HT1080 (cell line): ENCODE data around the gene PTPRCAP. TPM values are rescaled to one million over a fixed set of nuclear protein-coding genes. Genes with fewer than 3 reads are reported as not detected.
"Not testable (repeated sequence)": the region's sequence is repeated elsewhere in the genome, so short reads cannot be mapped to it uniquely, and the experiment has no call there.

Experiments
- DNase-seq: peaks from one replicate; pipeline ENCODE4 v3.0.0-alpha.2; 2015; ENCODE audit warnings: low read depth
- total RNA-seq: library from RNA; depleted of rRNA; stranded (reverse); fragments of >200 nt; shearing (Covaris generic); gene quantifications from 2 replicates; pipeline ENCODE4 v1.2.3, GENCODE V29; 2014

The PTPRCAP gene
- total RNA-seq, 1 experiment from 2014 or later: not detected

- DNase-seq: not testable (repeated sequence)
Measured at GRCh38 chr11:67465530-67465929, 28.0 kb upstream of the PTPRCAP start.

GRCh38 chr11:67465189-67465510 is 27.7 kb upstream of the PTPRCAP start:
- no peak for DNase-seq

DNA sequence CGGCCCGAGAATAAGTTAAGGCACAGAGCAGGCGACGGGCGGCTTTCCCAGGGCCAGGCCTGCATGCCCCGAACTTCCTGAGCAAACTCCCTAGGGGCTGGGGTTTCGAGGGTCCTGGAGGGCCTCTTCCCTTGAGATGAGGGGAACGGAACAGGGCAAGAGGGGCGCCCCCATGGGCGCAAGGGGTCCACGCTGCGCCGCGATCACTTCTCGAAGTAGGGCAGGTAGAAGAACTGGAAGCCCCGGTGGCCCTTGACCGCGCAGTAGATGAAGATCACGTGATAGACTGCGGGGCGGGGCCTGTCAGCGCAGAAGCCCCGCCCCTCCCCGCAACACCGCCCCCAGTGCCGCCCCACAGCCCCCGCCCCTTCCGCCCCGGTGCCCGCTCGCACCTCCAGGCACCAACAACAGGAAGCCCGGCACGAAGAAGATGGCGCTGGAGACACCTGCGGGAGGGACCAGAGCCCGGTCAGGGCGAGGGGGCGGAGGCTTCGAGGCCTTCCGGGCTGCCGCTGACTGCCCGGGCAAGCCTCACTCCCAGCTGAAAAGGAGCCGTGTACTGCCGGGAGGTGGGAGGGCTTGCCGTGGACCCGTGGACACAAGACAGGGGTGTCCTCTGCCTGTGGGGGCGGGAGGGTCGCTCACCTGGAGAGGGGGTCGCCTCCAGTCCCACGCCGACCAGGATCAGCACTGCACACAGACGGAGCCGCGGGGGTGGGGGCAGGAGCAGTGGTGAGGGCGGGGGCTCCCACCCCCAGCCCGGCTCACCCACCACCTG is 27.1 kb upstream of the PTPRCAP start:
- DNase-seq: no peak

- DNase-seq: peak; percentile 77
Measured at GRCh38 chr11:67463680-67464410, 26.4 kb upstream of the PTPRCAP start.

- no peak for DNase-seq
Measured at GRCh38 chr11:67463186-67463585, 25.7 kb upstream of the PTPRCAP start.

DNA sequence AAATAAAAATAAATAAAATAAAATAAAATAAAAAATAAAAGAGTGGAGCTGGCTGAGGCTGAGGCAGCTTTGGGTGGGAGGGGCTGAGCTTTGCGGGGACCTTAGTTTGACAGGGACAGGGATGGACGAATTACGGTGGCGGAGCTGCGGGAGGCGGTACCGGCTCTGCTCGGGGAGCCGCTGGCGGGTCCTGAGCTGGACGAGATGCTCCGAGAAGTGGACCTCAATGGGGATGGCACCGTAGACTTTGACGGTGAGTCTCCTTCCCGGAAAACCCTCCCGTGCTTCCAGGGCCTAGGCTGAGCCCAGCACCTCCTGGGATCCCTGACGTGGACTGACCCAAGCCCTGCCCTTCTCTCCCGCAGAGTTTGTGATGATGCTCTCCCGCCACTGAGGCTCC is 20.8 kb upstream of the PTPRCAP start:
- no peak for DNase-seq

GRCh38 chr11:67457453-67457852 is 20.0 kb upstream of the PTPRCAP start:
- no peak for DNase-seq

GRCh38 chr11:67456068-67456705 is 18.7 kb upstream of the PTPRCAP start:
- no peak for DNase-seq

DNA sequence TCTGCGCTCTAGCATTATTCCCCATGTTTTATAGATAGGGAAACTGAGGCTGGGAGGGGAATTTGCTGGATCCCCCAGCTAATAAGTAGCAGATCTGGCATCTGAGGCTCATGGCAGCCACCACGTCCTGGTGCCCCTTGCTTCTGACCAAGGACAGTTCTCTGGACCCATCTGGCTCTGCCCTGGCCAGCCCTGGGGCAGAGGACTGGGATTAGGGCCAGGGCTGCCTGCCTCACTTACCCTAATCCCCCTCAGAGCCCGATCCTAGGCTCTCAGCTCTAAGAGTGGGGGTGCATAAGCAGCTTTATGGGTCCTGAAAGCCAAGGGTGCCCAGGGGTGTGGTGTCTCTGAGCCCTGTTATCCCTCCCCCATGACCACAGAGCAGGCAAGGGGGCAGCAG is 17.6 kb upstream of the PTPRCAP start, which contains the start of gene CABP4:
TSS of gene CABP4 (plus strand) at position 301 of the 400 bp plus-strand sequence. CDS start at position 371, 70 bp downstream.
- no peak for DNase-seq

DNA sequence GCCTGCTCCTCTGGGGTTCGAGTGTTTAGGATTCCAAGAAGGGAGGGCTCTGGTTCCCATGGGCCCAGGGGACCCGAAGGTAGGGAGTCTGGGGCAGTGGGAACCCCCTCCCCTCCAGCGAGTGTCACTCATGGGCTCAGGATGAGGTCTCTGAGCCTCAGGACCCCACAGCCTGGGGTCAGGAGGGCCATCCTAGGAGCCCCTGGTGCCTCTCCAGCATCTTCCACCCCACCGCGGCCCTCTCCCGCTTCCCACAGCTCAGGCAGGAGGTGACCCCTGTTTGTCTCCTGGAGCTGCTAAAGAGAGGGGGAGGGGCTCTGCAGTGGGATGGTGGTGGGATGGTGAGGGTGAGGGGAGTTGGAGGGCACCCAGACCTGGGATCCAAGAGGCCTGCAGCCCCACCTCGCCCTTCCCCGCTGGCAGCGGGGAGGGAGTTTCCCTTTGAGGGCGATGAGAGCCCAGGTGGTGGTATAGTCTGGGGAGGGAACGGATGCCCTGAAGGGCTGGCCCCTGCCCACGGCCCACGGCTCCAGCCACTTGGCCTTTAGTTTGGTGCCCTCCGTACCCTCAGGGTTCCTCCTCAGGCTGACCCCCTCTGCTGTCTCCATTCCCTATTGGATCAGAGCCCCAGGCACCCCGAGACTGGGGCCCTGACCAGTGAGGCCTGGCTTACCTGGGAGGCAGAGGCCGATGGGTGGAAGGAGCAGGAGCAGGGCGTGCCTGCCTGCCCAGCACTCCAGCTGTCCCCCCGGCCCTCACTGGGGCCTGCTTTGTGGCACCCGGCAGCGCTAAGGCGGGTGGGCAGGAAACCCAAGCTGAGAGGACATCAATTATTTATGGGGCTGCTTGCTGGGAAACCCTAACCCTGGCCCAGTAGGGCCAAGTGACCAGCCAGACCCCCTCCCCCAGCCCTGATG is 16.6 kb upstream of the PTPRCAP start:
- DNase-seq: no peak

GRCh38 chr11:67452141-67452952 is 14.9 kb upstream of the PTPRCAP start, which contains the start of gene GPR152:
TSS of gene GPR152 (minus strand) at chr11:67452729. CDS start at chr11:67452724, 5 bp downstream.
- no peak for DNase-seq

- DNase-seq: no peak
Measured at GRCh38 chr11:67451658-67451976, 14.1 kb upstream of the PTPRCAP start.

DNA sequence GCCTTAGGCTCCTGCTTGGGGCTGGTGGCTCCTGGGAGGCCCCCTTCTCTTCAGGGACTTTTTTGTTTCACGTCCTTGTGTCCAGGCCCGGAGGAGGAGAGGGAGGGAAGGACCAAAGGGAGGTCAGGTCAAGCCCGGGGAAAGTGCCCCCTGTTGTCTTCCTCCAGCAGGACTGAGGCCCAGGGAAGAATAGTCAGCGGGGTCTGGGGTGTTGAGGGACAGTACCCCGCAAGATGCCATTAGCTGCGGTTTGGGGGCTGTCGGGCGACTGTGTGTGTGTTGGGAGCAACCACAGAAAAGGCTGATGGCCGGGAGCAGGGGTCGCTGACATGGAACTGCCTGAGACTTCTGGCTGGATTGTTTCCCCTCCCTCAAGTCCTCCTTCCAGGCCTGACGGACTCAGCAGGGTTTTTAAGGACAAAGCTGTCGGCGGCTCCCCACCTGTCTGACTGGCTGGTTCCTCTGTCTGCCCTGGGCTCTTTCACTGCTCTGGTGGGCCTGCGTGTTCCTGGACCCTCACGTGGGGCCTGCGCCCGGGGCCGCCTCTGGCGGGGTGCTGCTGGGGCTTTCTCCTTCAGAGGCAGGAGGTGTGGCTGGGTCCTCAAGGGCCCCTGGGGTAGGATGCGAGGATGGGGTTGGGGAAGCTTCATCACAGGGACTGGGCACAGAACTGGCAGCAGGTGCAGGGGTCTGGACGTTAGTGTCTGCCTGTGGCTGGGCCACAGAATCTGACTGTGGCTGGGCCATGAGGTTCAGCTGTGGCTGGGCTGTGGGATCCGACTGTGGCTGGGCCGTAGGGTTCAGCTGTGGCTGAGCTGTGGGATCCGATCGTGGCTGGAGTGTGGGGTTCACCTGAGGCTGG is 13.5 kb upstream of the PTPRCAP start:
- DNase-seq: no peak

- DNase-seq: no peak
Measured at GRCh38 chr11:67449116-67449844, 11.8 kb upstream of the PTPRCAP start.

DNA sequence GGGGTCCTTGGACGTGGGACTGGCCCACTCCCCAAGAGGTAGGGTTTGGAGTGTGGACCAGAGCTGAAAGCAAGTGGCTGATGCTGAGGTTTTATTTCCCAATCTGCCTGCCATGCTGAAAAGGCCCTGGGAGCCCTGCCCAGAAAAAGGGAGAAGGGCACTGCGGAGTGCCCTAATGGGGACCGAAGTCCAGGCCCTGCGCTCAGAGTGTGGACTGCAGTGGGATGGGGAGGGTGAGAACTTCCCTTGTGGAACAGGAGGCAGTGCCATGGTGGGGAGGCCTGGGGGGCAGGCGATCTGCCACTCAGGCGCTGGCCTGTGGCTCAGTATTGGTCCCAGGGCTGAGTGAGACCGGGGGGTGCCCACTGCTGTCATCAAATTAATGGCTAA is 10.7 kb upstream of the PTPRCAP start:
- DNase-seq: no peak

DNA sequence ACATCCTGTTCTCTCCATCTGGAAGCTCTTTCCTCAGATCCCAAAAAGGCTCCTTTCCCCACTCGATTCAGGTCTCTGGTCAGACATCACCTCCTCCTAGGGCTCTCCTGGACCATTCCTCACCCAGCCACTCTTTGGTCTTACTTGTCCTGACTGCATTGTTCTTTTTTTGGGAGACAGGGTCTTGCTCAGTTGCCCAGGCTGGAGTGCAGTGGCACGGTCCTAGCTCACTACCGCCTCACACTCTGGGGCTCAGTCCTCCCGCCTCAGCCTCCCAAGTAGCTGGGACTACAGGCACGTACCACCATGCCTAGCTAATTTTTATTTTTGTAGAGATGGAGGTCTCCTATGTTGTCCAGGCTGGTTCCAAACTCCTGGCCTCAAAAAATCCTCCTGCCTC is 8.0 kb upstream of the PTPRCAP start:
- DNase-seq: no peak

- no peak for DNase-seq
Measured at GRCh38 chr11:67442504-67443404, 5.3 kb upstream of the PTPRCAP start.
